NCI-H748 (cell line): Measurements from ENCODE around the gene TCEA2.
A peak's percentile ranks its signal among the peaks of the same experiment; 100 is the strongest.

Experiments used
- DNase-seq: peaks from one replicate; lab custom pipeline; 2025; ENCODE audit not compliant: unreplicated experiment; lab: John Stamatoyannopoulos, UW

The TCEA2 gene

DNA sequence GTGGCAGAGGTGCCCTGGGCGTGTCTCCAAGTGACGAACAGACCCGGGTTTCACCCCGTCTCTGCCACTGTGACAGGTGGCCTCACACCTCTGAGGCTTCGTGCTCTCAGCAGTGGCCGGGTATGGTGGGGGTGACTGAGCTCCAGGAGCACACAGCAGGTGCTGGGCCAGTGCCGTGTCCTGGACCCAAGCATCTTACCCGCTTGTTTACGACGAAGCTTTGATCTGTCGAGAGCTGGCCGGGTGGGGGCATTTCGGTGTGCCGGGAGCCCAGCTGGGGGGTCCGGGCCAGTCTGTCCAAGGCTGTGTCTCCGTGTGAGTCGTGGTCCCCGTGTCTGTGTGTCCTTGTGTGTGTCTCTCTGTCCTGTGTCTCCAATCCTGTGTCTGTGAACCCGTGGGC, 28.3 kb downstream of the TCEA2 start:
- no peak for DNase-seq

GRCh38 chr20:64091770-64092169, 28.8 kb downstream of the TCEA2 start:
- no peak for DNase-seq

- DNase-seq, result no peak
Measured at GRCh38 chr20:64092258-64093012, 29.4 kb downstream of the TCEA2 start.

DNA sequence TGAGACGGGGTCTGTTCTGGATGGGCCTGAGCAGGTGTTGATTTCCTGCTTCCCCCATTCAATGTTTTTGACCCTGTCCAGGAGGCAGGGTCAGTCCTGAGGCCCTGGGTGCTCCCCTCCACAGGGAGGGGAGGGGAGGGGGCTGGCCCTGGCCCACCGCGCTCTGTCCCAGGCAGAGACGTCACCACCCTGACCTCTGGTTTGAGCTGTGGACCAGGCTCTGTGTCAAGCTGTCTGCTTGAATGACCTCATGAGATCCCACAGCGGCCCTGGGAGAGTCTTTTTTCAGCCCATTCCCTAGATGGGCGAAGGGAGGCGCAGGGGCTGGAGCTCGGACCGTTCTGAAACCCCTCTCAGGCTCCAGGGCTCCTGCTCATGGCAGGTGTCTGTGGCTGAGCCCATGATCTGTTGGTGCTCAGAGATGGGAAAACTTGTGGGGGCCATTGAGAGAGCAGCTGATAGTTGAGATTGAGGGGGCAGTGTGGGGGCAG, 30.1 kb downstream of the TCEA2 start:
- no peak for DNase-seq

DNA sequence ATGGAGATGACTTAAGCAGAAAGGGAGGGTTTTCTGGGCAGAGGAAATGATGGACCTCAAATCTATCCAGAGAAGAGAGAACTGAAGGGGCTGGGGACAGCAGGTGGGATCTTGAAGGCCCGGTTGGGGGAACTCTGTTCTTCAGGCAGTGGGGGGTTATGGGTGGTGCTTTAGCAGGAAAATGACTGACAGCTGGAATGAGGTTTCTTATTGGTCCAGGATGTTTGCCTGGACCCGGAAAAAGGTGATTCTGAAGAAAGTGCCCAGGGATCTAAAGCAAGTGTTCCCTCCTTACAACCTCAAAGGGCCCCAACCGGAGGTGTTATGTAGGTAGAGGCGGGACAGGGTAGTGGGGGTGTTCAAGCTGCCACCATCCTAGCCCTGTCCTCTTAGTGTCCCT, 32.5 kb downstream of the TCEA2 start:
- no peak for DNase-seq

GRCh38 chr20:64095927-64096326, 32.9 kb downstream of the TCEA2 start:
- DNase-seq, result no peak

DNA sequence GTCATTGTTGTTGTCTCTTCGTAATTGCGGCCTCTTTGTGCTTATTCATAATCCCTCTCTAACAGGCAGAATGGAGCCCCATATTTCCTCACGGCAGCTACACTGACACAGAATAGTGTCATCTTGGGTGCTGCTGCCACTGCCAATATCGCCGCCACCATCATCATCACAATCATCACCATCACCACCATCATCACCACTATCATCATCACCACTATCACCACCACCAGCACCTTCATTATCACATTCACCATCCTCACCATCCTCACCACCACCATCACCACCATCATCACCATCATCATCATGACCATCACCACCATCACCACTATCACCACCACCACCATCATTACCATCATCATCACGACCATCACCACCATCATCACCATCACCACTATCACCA, 33.5 kb downstream of the TCEA2 start:
- DNase-seq, result no peak

DNA sequence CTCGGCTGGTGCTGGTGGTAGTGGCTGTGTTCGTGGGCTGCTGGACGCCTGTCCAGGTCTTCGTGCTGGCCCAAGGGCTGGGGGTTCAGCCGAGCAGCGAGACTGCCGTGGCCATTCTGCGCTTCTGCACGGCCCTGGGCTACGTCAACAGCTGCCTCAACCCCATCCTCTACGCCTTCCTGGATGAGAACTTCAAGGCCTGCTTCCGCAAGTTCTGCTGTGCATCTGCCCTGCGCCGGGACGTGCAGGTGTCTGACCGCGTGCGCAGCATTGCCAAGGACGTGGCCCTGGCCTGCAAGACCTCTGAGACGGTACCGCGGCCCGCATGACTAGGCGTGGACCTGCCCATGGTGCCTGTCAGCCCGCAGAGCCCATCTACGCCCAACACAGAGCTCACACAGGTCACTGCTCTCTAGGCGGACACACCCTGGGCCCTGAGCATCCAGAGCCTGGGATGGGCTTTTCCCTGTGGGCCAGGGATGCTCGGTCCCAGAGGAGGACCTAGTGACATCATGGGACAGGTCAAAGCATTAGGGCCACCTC, 35.5 kb downstream of the TCEA2 start:
- no peak for DNase-seq

- no peak for DNase-seq
Measured at GRCh38 chr20:64099086-64099786, 36.2 kb downstream of the TCEA2 start.

GRCh38 chr20:64099880-64100565, 37.0 kb downstream of the TCEA2 start:
- DNase-seq, result no peak

GRCh38 chr20:64100566-64100888, 37.5 kb downstream of the TCEA2 start:
- no peak for DNase-seq

DNA sequence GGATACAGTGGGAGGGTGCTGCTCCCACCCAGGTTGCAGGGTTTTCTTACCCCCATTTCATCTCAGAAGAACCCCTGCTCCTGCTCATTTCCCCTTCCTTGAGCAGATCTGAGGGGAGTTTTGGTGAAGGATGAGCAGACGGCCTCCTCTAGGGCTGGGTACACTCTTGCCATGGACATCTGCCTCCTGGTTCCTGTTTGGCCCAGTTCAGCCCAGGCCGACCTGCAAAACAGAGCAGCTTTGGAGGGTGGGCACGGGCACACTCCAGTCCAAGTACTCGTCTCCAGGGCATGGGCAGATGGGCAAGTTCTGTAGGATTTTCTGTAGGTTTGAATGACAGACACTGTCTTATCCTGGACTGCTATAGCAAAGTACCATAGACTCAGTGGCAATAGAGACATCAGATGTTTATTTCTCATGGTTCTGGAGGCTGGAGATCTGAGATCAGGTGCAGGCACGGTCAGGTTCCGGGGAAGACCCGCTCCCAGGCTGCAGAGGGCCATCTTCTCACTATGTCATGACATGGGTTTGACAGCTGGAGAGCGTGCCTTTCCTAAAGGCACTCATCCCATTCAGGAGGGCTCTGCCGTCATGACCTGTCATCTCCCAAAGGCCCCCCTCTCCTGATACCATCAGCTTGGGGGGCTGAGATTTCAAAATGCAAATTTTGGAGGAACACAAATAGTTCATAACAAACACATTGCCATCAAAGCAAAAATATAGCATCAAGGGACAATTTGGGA, 38.1 kb downstream of the TCEA2 start:
- DNase-seq, result no peak

DNA sequence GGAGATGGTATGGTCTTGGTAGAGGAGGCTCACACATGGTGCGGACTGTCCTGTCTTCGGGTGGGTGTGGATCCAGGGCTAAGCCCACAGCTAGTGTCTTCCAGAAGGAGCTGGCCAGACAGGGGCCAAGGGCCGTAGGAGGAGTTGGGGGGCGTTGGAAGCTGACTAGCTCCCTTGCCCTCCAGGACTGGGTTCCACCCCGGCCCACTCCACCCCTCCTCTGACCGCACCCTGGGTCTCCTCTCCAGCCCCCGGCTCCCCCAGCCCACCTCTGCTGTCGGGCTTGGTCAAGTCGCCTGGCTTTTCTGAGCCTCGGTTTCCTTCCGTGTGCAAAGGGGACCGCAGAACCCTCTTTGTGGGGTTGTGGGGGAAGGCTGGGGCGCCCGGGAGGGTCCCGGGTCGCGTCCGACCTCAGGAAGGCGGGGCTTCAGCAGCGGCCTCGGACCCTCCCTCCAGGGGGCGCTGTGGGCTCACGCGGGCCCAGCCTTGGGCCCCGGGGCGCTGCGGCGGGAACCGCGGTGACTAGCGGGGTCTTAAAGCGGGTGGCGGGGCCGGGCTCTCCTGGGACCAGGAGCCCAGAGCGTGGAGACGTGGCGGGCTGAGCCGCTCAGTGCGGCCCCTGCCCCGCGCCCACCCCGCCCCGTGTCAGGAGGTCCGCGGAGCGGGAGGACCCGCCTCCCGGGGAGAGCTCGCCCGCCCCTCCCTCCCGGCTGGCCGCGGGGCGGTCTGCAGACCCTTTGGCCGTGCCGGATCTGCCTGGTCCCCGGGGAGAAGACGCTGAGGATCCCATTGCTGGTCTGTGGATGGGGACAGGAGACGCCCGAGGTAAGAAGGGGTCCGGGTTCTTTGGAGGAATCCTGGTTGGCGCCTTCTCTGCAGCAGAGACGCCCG, 39.0 kb downstream of the TCEA2 start:
- DNase-seq, result peak; percentile 59

DNA sequence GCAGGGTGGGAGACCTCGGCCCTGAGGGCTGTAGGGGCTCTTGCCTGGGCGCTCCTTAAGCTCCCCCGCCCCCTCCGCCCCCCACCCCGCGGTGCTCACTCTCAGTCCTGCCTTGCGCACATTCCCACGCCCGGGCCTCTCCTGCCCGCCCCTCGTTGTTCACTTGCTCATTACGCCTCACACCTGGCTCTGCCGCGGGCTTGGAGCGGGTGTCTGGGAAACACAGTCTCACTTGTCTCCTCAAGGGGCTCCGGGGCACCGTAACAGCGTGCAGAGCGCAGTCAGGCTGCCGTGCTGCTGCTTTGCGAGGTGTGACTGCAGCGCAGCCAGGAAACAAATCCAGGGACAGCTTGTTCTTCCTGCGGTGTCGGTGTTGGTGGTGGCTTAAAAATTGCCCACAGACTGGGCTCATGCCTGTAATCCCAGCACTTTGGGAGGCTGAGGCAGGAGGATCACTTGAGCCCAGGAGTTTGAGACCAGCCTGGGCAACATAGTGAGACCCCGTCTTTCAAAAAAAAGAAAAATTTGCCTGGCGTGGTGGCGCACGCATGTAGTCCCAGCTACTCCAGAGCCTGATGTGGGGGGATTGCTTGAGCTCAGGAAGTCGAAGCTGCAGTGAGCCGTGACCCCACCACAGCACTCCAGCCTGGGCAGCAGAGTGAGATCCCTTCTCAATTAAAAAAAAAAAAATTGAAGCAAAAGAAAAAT, 39.8 kb downstream of the TCEA2 start:
- peak; percentile 84 for DNase-seq

DNA sequence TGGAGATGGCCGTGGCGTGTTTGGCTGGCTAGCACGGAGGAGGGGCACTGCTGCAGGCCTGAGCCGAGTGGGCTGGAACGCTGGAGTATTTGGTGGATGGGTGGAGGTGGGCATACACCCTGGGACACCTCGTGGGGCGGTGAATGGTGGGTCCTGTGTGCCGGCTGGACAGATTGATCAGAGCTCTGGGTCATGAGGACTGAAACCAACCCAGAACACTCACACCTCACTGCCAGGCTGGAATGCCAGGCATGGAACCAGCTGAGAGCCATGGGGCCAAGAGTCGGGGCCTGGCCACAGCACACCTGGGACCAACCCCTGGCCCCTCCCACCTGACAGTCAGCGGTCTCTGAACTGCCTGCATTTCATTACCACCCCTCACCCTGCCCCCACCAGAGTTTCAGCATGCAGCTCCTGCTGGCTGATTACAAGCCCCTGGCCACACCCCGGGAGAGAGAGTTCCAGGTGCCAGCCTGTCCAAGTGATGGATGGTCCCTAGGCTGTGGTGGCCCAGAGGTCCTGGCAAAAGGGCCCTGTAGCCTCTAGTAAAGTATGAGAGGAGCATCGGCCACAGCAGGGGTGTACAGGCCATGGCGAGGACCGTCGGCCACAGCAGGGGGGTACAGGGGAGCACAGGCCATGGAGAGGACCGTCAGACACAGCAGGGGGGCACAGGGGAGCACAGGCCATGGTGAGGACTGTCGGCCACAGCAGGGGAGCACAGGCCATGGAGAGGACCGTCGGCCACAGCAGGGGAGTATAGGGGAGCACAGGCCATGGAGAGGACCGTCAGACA, 41.1 kb downstream of the TCEA2 start:
- DNase-seq, result no peak

- DNase-seq, result no peak
Measured at GRCh38 chr20:64104667-64105451, 41.9 kb downstream of the TCEA2 start.

DNA sequence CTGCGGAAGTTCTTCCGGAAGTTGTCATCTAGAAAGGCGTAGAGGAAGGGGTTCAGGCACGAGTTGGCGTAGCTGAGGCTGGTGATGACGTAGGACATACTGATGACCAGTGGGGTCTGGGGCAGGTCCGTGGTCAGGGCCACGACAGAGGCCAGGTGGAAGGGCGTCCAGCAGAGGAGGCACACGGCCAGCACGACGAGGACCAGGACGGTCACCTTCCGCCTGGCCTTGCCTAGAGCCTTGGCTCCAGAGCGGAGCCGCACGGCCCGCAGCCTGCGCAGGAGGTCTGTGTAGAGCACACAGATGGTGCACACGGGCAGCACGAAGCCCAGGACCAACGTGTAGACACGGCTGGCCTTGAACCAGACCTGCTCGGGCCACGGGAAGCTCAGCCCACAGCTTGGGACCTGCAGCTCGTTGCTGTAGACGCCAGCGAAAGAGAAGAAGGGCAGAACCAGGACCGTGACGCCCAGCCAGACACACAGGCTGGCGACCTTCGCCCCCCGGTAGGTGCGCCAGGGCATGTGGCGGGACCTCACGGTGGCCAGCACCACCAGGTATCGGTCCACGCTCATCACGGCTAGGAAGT, 42.9 kb downstream of the TCEA2 start:
- DNase-seq, result no peak
